ENCODE results near the gene TMCO4.

- TF ChIP-seq POLR2A (IDR thresholded peaks at IDR 0.05) = no peak
- TF ChIP-seq CTCF (IDR thresholded peaks at IDR 0.05) = no peak
Measured at GRCh38 chr1:19698181-19698580, 101.5 kb downstream of the TMCO4 start.
